A172 (cell line): ENCODE measurements around the gene PCDHAC2. TPM values are rescaled to one million over a fixed set of nuclear protein-coding genes. Genes with fewer than 3 reads are reported as not detected.

Source experiments
- DNase-seq: peaks from one replicate; pipeline ENCODE4 v3.0.0-alpha.2; 2015; ENCODE audit warnings: low spot score
- total RNA-seq: library from RNA; depleted of rRNA; stranded (reverse); fragments of >200 nt; shearing (Covaris generic); gene quantifications from 2 replicates; pipeline ENCODE4 v1.2.3, GENCODE V29; 2014; rRNA removed

Gene PCDHAC2
- total RNA-seq, 1 experiment from 2014 or later: 3.2 TPM

GRCh38 chr5:140982083-140982716 is 15.9 kb downstream of the PCDHAC2 start:
- no peak for DNase-seq

- DNase-seq: no peak
Measured at GRCh38 chr5:140986117-140986521, 19.8 kb downstream of the PCDHAC2 start.

- DNase-seq: no peak
Measured at GRCh38 chr5:140988100-140988499, 21.8 kb downstream of the PCDHAC2 start.

- DNase-seq: no peak
Measured at GRCh38 chr5:140988608-140989007, 22.3 kb downstream of the PCDHAC2 start.

GRCh38 chr5:140989254-140990020 is 23.2 kb downstream of the PCDHAC2 start:
- no peak for DNase-seq

- DNase-seq: no peak
Measured at GRCh38 chr5:140992828-140993227, 26.6 kb downstream of the PCDHAC2 start.

- no peak for DNase-seq
Measured at GRCh38 chr5:140996060-140996459, 29.8 kb downstream of the PCDHAC2 start.

- no peak for DNase-seq
Measured at GRCh38 chr5:140998921-140999410, 32.7 kb downstream of the PCDHAC2 start.

- DNase-seq: peak; percentile 34
Measured at GRCh38 chr5:141001446-141001843, 35.2 kb downstream of the PCDHAC2 start.

GRCh38 chr5:141001844-141002604 is 35.7 kb downstream of the PCDHAC2 start:
- DNase-seq: peak; percentile 45

- no peak for DNase-seq
Measured at GRCh38 chr5:141002605-141002965, 36.3 kb downstream of the PCDHAC2 start.

GRCh38 chr5:141003031-141003430 is 36.8 kb downstream of the PCDHAC2 start:
- DNase-seq: no peak

- DNase-seq: peak; percentile 88
Measured at GRCh38 chr5:141003791-141004611, 37.7 kb downstream of the PCDHAC2 start.

GRCh38 chr5:141007791-141008190 is 41.5 kb downstream of the PCDHAC2 start:
- no peak for DNase-seq

- no peak for DNase-seq
Measured at GRCh38 chr5:141010047-141010793, 43.9 kb downstream of the PCDHAC2 start.

GRCh38 chr5:141017943-141018342 is 51.7 kb downstream of the PCDHAC2 start:
- DNase-seq: no peak

Other genes with a start within 250 kb of the PCDHAC2 start
- gene PCDHA1, start 180.3 kb upstream of the PCDHAC2 start, total RNA-seq: 0.02 TPM in 1 of 2 replicates, not detected in the other
- gene PCDHA2, start 171.6 kb upstream of the PCDHAC2 start, total RNA-seq: 0.03 and 0.81 TPM in 2 replicates
- gene PCDHA3, start 165.4 kb upstream of the PCDHAC2 start, total RNA-seq: 2.9 and 3.2 TPM in 2 replicates
- 1.9 and 2.6 TPM in 2 replicates for gene PCDHA4, start 159.4 kb upstream of the PCDHAC2 start, total RNA-seq
- gene PCDHA5, start 144.9 kb upstream of the PCDHAC2 start, total RNA-seq: 0.10 and 0.12 TPM in 2 replicates
- gene PCDHA6, start 138.5 kb upstream of the PCDHAC2 start, total RNA-seq: 0.43 and 0.69 TPM in 2 replicates
- 0.19 and 0.38 TPM in 2 replicates for gene PCDHA7, start 132.2 kb upstream of the PCDHAC2 start, total RNA-seq
- not detected in 2 replicates for gene PCDHA8, start 125.3 kb upstream of the PCDHAC2 start, total RNA-seq
- gene PCDHA9, start 118.1 kb upstream of the PCDHAC2 start, total RNA-seq: 0.07 TPM in 1 of 2 replicates, not detected in the other
- 0.02 and 0.10 TPM in 2 replicates for gene PCDHA10, start 110.6 kb upstream of the PCDHAC2 start, total RNA-seq
- gene PCDHA11, start 97.5 kb upstream of the PCDHAC2 start, total RNA-seq: 0.10 TPM in 1 of 2 replicates, not detected in the other
- 3.8 and 4.5 TPM in 2 replicates for gene PCDHA12, start 91.2 kb upstream of the PCDHAC2 start, total RNA-seq
- 0.26 TPM in 1 of 2 replicates, not detected in the other for gene PCDHA13, start 84.4 kb upstream of the PCDHAC2 start, total RNA-seq
- gene PCDHAC1, start 40.2 kb upstream of the PCDHAC2 start, total RNA-seq: 0.52 and 0.96 TPM in 2 replicates
- not detected in 2 replicates for gene PCDHB1, start 84.9 kb downstream of the PCDHAC2 start, total RNA-seq
- 0.41 and 0.59 TPM in 2 replicates for gene PCDHB2, start 128.1 kb downstream of the PCDHAC2 start, total RNA-seq
- gene PCDHB3, start 134.0 kb downstream of the PCDHAC2 start, total RNA-seq: 19.9 and 22.0 TPM in 2 replicates
- 0.26 and 1.7 TPM in 2 replicates for gene PCDHB4, start 155.3 kb downstream of the PCDHAC2 start, total RNA-seq
- gene PCDHB5, start 168.7 kb downstream of the PCDHAC2 start, total RNA-seq: 45.5 and 52.8 TPM in 2 replicates
- 0.79 and 1.7 TPM in 2 replicates for gene PCDHB6, start 183.6 kb downstream of the PCDHAC2 start, total RNA-seq
- gene PCDHB7, start 206.2 kb downstream of the PCDHAC2 start, total RNA-seq: 5.2 and 6.9 TPM in 2 replicates
- 7.0 and 7.5 TPM in 2 replicates for gene PCDHB8, start 211.3 kb downstream of the PCDHAC2 start, total RNA-seq
- 4.2 and 7.9 TPM in 2 replicates for gene PCDHB16, start 215.9 kb downstream of the PCDHAC2 start, total RNA-seq
- gene PCDHB9, start 220.7 kb downstream of the PCDHAC2 start, total RNA-seq: 11.1 and 11.2 TPM in 2 replicates
- gene PCDHB10, start 225.9 kb downstream of the PCDHAC2 start, total RNA-seq: 3.9 and 7.1 TPM in 2 replicates
- 1.7 and 2.0 TPM in 2 replicates for gene PCDHB11, start 233.2 kb downstream of the PCDHAC2 start, total RNA-seq
- 0.69 and 2.5 TPM in 2 replicates for gene PCDHB12, start 242.2 kb downstream of the PCDHAC2 start, total RNA-seq
- gene PCDHB13, start 247.4 kb downstream of the PCDHAC2 start, total RNA-seq: 1.1 TPM in 2 replicates